ENCODE results near the gene ZBTB33. TPM values are rescaled to one million over a fixed set of nuclear protein-coding genes. Genes with fewer than 3 reads are reported as not detected.

The ZBTB33 gene
- total and polyA plus RNA-seq, 2 of the 13 experiments (the other 11 are each of a cell fraction or from before 2014, with no cell fraction given): 6.5 to 20.2 TPM

- TF ChIP-seq HMGXB3 (CRISPR knock-in tag; IDR thresholded peaks at IDR 0.05; ENCODE audit: borderline replicate concordance) (no peak), THRA (CRISPR knock-in tag; IDR thresholded peaks at IDR 0.05; ENCODE audit: borderline replicate concordance) (peak; percentile 66; the same call in 1 of the 2 replicates), MED1 (CRISPR knock-in tag; IDR thresholded peaks at IDR 0.05) (peak; percentile 70), SMYD3 (CRISPR knock-in tag; IDR thresholded peaks at IDR 0.05) (no peak), PAF1 (CRISPR knock-in tag; IDR thresholded peaks at IDR 0.05) (no peak), ATF6 (CRISPR knock-in tag; conservative IDR thresholded peaks at IDR 0.05) (no peak), LRRFIP1 (CRISPR knock-in tag; conservative IDR thresholded peaks at IDR 0.05) (no peak), MYPOP (CRISPR knock-in tag; IDR thresholded peaks at IDR 0.05) (peak; percentile 76; the same call in 1 of the 2 replicates), FLYWCH1 (CRISPR knock-in tag; IDR thresholded peaks at IDR 0.05) (no peak), ZNF580 (CRISPR knock-in tag; IDR thresholded peaks at IDR 0.05; ENCODE audit: borderline replicate concordance, low read depth) (no peak), ZNF468 (CRISPR knock-in tag; IDR thresholded peaks at IDR 0.05) (no peak), ZNF205 (CRISPR knock-in tag; IDR thresholded peaks at IDR 0.05) (no peak), GTF2F1 (IDR thresholded peaks at IDR 0.05; ENCODE audit: low read length) (no peak), ZNF644 (CRISPR knock-in tag; IDR thresholded peaks at IDR 0.05; ENCODE audit: low read depth) (no peak), ZNF598 (CRISPR knock-in tag; IDR thresholded peaks at IDR 0.05; ENCODE audit: borderline replicate concordance) (no peak), STAG1 (CRISPR knock-in tag; IDR thresholded peaks at IDR 0.05) (peak; percentile 45), RBM22 (optimal IDR thresholded peaks at IDR 0.05; ENCODE audit: low read length) (no peak), MBD4 (IDR thresholded peaks at IDR 0.05; ENCODE audit: borderline replicate concordance, low read length) (no peak)
Measured at GRCh38 chrX:120250522-120251271, at the start of gene ZBTB33 (continued).

All from HepG2 (cell line).